GM19043 (cell line): ENCODE data around the gene GTF2IRD2.
"Not testable (repeated sequence)": the region's sequence is repeated elsewhere in the genome, so short reads cannot be mapped to it uniquely, and the experiment has no call there.

ENCODE experiments used
- ATAC-seq: cut with Tn5 transposase; IDR thresholded peaks from one replicate; pipeline ENCODE4 v1.9.1; 2021; ENCODE audit warnings: low read depth; ENCODE audit not compliant: unreplicated experiment

Gene GTF2IRD2

GRCh38 chr7:74850833-74851721, at the start of gene GTF2IRD2:
Gene GTF2IRD2, minus strand, starts transcription at chr7:74851605. Its CDS starts 15,227 bp downstream, at chr7:74836378.
- peak; percentile 65 for ATAC-seq

- not testable (repeated sequence) for ATAC-seq
These were observed 39.0 kb upstream of the GTF2IRD2 start for GRCh38 chr7:74890158-74891123.

GRCh38 chr7:74889518-74890129, 38.2 kb upstream of the GTF2IRD2 start:
- not testable (repeated sequence) for ATAC-seq

- ATAC-seq, result not testable (repeated sequence)
These were observed 33.9 kb upstream of the GTF2IRD2 start for GRCh38 chr7:74885295-74885694.

- ATAC-seq, result not testable (repeated sequence)
These were observed 30.7 kb upstream of the GTF2IRD2 start for GRCh38 chr7:74882110-74882509.

- ATAC-seq, result not testable (repeated sequence)
These were observed 23.5 kb upstream of the GTF2IRD2 start for GRCh38 chr7:74874748-74875512.

GRCh38 chr7:74874104-74874747, 22.8 kb upstream of the GTF2IRD2 start:
- ATAC-seq, result not testable (repeated sequence)

GRCh38 chr7:74872542-74872941, 21.1 kb upstream of the GTF2IRD2 start:
- not testable (repeated sequence) for ATAC-seq

GRCh38 chr7:74865777-74866176, 14.4 kb upstream of the GTF2IRD2 start:
- not testable (repeated sequence) for ATAC-seq

- not testable (repeated sequence) for ATAC-seq
These were observed 1.6 kb downstream of the GTF2IRD2 start for GRCh38 chr7:74849853-74850252.

- not testable (repeated sequence) for ATAC-seq
These were observed 21.0 kb downstream of the GTF2IRD2 start for GRCh38 chr7:74830411-74830810.

- ATAC-seq, result not testable (repeated sequence)
These were observed 21.4 kb downstream of the GTF2IRD2 start for GRCh38 chr7:74829959-74830358.

- not testable (repeated sequence) for ATAC-seq
These were observed 30.1 kb downstream of the GTF2IRD2 start for GRCh38 chr7:74821259-74821658.

- ATAC-seq, result peak; percentile 75
These were observed 31.1 kb downstream of the GTF2IRD2 start for GRCh38 chr7:74820146-74820805.

GRCh38 chr7:74815882-74816281, 35.5 kb downstream of the GTF2IRD2 start:
- ATAC-seq, result not testable (repeated sequence)

GRCh38 chr7:74798644-74799043, 52.8 kb downstream of the GTF2IRD2 start:
- ATAC-seq, result not testable (repeated sequence)

- not testable (repeated sequence) for ATAC-seq
These were observed 53.4 kb downstream of the GTF2IRD2 start for GRCh38 chr7:74797848-74798622.

- ATAC-seq, result not testable (repeated sequence)
These were observed 62.1 kb downstream of the GTF2IRD2 start for GRCh38 chr7:74789200-74789736.
